OCI-LY3 (cell line): Measurements from ENCODE around the gene ADRB2.

ENCODE experiments used
- H2AFZ ChIP-seq: fragments of 200-600, 300-600 bp; shearing (Covaris generic); 2 replicates; pipeline ENCODE4 v1.6.0; 2014; ENCODE audit warnings: antibody characterized with exemption, low read depth, low read length
- H3K27ac ChIP-seq: fragments of 200-600, 300-600 bp; sonication (generic); 2 replicates; pipeline ENCODE4 v1.5.1; 2014; ENCODE audit warnings: mild to moderate bottlenecking, low read length, moderate library complexity, mixed read lengths
- H3K27me3 ChIP-seq: fragments of 200-600, 300-600 bp; sonication (generic); 2 replicates; pipeline ENCODE4 v1.6.1; 2014; ENCODE audit warnings: low read depth, low read length, mixed read lengths
- H3K36me3 ChIP-seq: fragments of 200-600, 300-600 bp; sonication (generic); replicated peaks from 2 replicates; pipeline ENCODE3; 2014; ENCODE audit warnings: low read depth, low read length, mixed read lengths
- H3K4me1 ChIP-seq: fragments of 300-600, 200-600 bp; sonication (generic); 2 replicates; pipeline ENCODE4 v1.6.1; 2014; ENCODE audit warnings: low read length, mixed read lengths
- H3K4me2 ChIP-seq: fragments of 200-600, 300-600 bp; sonication (generic); 2 replicates; pipeline ENCODE4 v1.6.1; 2014; ENCODE audit warnings: low read length, mixed read lengths
- H3K4me3 ChIP-seq: fragments of 300-600, 200-600 bp; sonication (generic); 2 replicates; pipeline ENCODE4 v1.5.1; 2014; ENCODE audit warnings: antibody characterized with exemption, mild to moderate bottlenecking, low read length, moderate library complexity
- H3K79me2 ChIP-seq: fragments of 300-600, 200-600 bp; shearing (Covaris generic); 2 replicates; pipeline ENCODE4 v1.6.1; 2014; ENCODE audit warnings: mild to moderate bottlenecking, low read length, mixed read lengths
- H3K9ac ChIP-seq: fragments of 300-600, 200-600 bp; shearing (Covaris generic); 2 replicates; pipeline ENCODE4 v1.6.0; 2014; ENCODE audit warnings: mild to moderate bottlenecking, low read length, moderate library complexity
- H3K9me3 ChIP-seq: fragments of 200-600, 300-600 bp; shearing (Covaris generic); 2 replicates; pipeline ENCODE4 v1.6.1; 2014; ENCODE audit warnings: low read length, mixed read lengths; ENCODE audit not compliant: insufficient read depth
- H4K20me1 ChIP-seq: fragments of 200-600, 300-600 bp; sonication (generic); 2 replicates; pipeline ENCODE4 v1.6.1; 2016; ENCODE audit warnings: low read length, mixed read lengths; ENCODE audit not compliant: insufficient read depth
- EZH2phosphoT487 ChIP-seq: fragments of 200-600 bp; shearing (Covaris generic); IDR thresholded peaks from 2 replicates; pipeline ENCODE4 v1.6.1; 2018; ENCODE audit warnings: antibody characterized with exemption, mixed run types, low read depth
- TF ChIP-seq, protein P1 (sequence below): fragments of 200-600, 300-600 bp; sonication (generic); IDR thresholded peaks from 2 replicates; pipeline ENCODE4 v1.5.1; 2014; ENCODE audit warnings: antibody characterized with exemption, low read length, low read depth

Gene ADRB2

DNA sequence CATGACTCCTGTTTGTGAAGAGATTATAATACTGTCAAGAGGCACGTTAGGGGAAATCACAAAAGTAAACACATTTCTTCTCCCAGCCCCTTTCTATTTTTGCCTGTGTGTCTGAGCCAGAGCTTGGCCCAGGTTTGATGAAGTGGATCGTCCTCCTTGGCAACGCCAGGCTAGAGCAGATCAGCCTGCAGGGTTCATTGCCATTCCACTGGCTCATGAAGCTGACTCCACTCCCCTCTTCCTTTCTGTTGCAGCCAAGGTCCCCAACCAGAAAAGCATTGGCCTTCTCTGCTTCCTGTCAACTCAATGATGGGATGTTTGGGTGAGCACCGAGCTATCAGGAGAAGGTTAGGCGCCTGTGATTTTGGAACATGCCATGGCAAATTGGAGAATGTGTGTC lies 3.3 kb downstream of the ADRB2 start:
- H3K4me3 ChIP-seq = no peak overlapping the region
- peaks cover 47% of the 10 kb centered on the region for H3K4me1 ChIP-seq
- no peak for TF ChIP-seq EZH2phosphoT487
- TF ChIP-seq, protein P1, sequence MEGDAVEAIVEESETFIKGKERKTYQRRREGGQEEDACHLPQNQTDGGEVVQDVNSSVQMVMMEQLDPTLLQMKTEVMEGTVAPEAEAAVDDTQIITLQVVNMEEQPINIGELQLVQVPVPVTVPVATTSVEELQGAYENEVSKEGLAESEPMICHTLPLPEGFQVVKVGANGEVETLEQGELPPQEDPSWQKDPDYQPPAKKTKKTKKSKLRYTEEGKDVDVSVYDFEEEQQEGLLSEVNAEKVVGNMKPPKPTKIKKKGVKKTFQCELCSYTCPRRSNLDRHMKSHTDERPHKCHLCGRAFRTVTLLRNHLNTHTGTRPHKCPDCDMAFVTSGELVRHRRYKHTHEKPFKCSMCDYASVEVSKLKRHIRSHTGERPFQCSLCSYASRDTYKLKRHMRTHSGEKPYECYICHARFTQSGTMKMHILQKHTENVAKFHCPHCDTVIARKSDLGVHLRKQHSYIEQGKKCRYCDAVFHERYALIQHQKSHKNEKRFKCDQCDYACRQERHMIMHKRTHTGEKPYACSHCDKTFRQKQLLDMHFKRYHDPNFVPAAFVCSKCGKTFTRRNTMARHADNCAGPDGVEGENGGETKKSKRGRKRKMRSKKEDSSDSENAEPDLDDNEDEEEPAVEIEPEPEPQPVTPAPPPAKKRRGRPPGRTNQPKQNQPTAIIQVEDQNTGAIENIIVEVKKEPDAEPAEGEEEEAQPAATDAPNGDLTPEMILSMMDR = no peak
- H3K9ac ChIP-seq = no peak overlapping the region
- H3K9me3 ChIP-seq = no peaks in the 10 kb centered on the region
- H3K36me3 ChIP-seq = no peaks in the 10 kb centered on the region
- H3K79me2 ChIP-seq = no peaks in the 10 kb centered on the region
- 0 out of 2 replicates have a peak, but pooled peaks cover 2% of the 10 kb centered on the region for H4K20me1 ChIP-seq
- H3K27ac ChIP-seq = no peak overlapping the region
- peaks cover 81% of the 10 kb centered on the region for H3K27me3 ChIP-seq
- no peak overlapping the region for H3K4me2 ChIP-seq
- H2AFZ ChIP-seq = no peak overlapping the region

- Histone ChIP-seq H3K4me3 (no peak overlapping the region), H3K79me2 (no peaks in the 10 kb centered on the region), H3K27ac (no peak overlapping the region), H2AFZ (no peak overlapping the region), H3K4me1 (peaks cover 52% of the 10 kb centered on the region), H4K20me1 (0 out of 2 replicates have a peak, but pooled peaks cover 3% of the 10 kb centered on the region), H3K9me3 (no peaks in the 10 kb centered on the region), H3K9ac (no peak overlapping the region), H3K36me3 (no peaks in the 10 kb centered on the region), H3K4me2 (no peak overlapping the region), H3K27me3 (peaks cover 79% of the 10 kb centered on the region)
- TF ChIP-seq, protein P1 = no peak
- TF ChIP-seq EZH2phosphoT487 = no peak
Measured at GRCh38 chr5:148830211-148830610, 3.8 kb downstream of the ADRB2 start.

GRCh38 chr5:148831590-148832565 lies 5.5 kb downstream of the ADRB2 start:
- H4K20me1 ChIP-seq = peaks cover 8% of the 10 kb centered on the region; the same call in 1 of the 2 replicates
- peaks cover 59% of the 10 kb centered on the region for H3K4me1 ChIP-seq
- H3K27ac ChIP-seq = peak overlapping the region; percentile 43
- no peak for TF ChIP-seq EZH2phosphoT487
- TF ChIP-seq, protein P1 = no peak
- no peaks in the 10 kb centered on the region for H3K36me3 ChIP-seq
- no peaks in the 10 kb centered on the region for H3K9me3 ChIP-seq
- H3K4me3 ChIP-seq = peak overlapping the region; percentile 45
- no peak overlapping the region for H2AFZ ChIP-seq
- H3K4me2 ChIP-seq = peak overlapping the region; percentile 88
- peaks cover 77% of the 10 kb centered on the region for H3K27me3 ChIP-seq
- H3K9ac ChIP-seq = no peak overlapping the region
- H3K79me2 ChIP-seq = no peaks in the 10 kb centered on the region

GRCh38 chr5:148833122-148833521 lies 6.7 kb downstream of the ADRB2 start:
- no peaks in the 10 kb centered on the region for H3K36me3 ChIP-seq
- no peak overlapping the region for H3K9ac ChIP-seq

More at GRCh38 chr5:148833122-148833521, 6.7 kb downstream of the ADRB2 start:
- no peak overlapping the region for H3K4me3 ChIP-seq
- no peaks in the 10 kb centered on the region for H3K9me3 ChIP-seq
- peak overlapping the region; percentile 88; the same call in 1 of the 2 replicates for H3K4me2 ChIP-seq
- H3K27me3 ChIP-seq = peaks cover 73% of the 10 kb centered on the region
- H2AFZ ChIP-seq = no peak overlapping the region
- no peak overlapping the region for H3K27ac ChIP-seq
- TF ChIP-seq EZH2phosphoT487 = no peak
- TF ChIP-seq, protein P1 = no peak
- H3K79me2 ChIP-seq = no peaks in the 10 kb centered on the region
- peaks cover 66% of the 10 kb centered on the region for H3K4me1 ChIP-seq
- peaks cover 13% of the 10 kb centered on the region; the same call in 1 of the 2 replicates for H4K20me1 ChIP-seq
